ENCODE data around the gene MED26. TPM values are rescaled to one million over a fixed set of nuclear protein-coding genes. Genes with fewer than 3 reads are reported as not detected.

MED26 gene
- total and polyA plus RNA-seq, 9 of the 15 experiments (the other 6 are each of a cell fraction or from before 2014, with no cell fraction given): 0.71 to 15.1 (median 6.2) TPM

DNA sequence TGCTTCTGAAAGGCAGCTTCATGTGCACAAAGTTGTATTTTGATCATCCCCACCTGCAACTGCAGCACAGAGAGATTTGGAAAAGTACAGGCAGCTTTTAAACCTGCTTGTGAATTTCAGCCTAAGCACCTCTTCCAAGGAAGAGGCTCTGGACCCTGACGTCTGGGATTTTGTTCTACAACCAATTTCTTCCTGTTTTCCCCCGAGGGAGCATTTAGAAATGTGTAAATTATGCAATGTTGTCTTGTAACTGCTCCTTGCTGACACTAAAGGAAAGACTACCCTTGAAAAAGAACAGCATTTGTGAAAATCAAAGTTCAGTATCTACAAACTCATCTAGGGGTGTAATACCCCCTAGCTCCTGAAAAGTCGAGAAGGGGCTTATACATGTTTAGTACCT, 15.4 kb downstream of the MED26 start:
- DNase-seq (ENCODE audit: extremely low read depth in 1 of 4, low spot score in 3 of 4) (no peak), FAIRE-seq (no peak), ATAC-seq (no peak)
- H3K9ac ChIP-seq (ENCODE audit: insufficient read depth in 1 of 2, low read depth in 2 of 2, low read length in 2 of 2): no peak overlapping the region; a peak in 1 of 4 replicates
- H3K4me1 ChIP-seq (replicated peaks in 1 of 2; ENCODE audit: control insufficient read depth in 2 of 2, insufficient read depth in 2 of 2, low read length in 2 of 2): peaks cover 12 to 14% of the 10 kb centered on the region in 2 experiments; a peak in 4 of 5 replicates
- no peaks in the 10 kb centered on the region for H3K9me3 ChIP-seq (replicated peaks; ENCODE audit: control insufficient read depth, insufficient read depth, low read depth, low read length)
- 46% methylated on average over 3 of the region's 3 CpGs for WGBS (ENCODE audit: insufficient coverage, low coverage, missing lambda C conversion rate)
- no peak overlapping the region for H3K4me3 ChIP-seq
- BruUV-seq (replicated peaks): no TSS peak
- peaks cover 98% of the 10 kb centered on the region for H3K79me2 ChIP-seq (ENCODE audit: control insufficient read depth, insufficient read depth, low read length)
- peaks cover 78% of the 10 kb centered on the region for H4K20me1 ChIP-seq (replicated peaks; ENCODE audit: control insufficient read depth, insufficient read depth, low read length)
- no peak overlapping the region for H2AFZ ChIP-seq (ENCODE audit: low read depth, low read length)
- CTCF ChIA-PET (ENCODE audit: low intra/inter-chr PET ratio): interaction anchor here (0.6 kb wide), 1 partner anchor 168 kb away, joined by 5 read pairs; no protein-coding TSS in a partner anchor
- in situ Hi-C loops (cut with MboI): no loop called here
- H3K36me3 ChIP-seq (ENCODE audit: control insufficient read depth, insufficient read depth, low read length): peaks cover 18% of the 10 kb centered on the region; the same call in 2 of the 3 replicates
- H3K4me2 ChIP-seq (ENCODE audit: insufficient read depth, low read length): peak overlapping the region; percentile 3; the same call in 1 of the 2 replicates
- no peaks in the 10 kb centered on the region for H3K27me3 ChIP-seq (ENCODE audit: control insufficient read depth in 2 of 2, insufficient read depth in 2 of 2, low read length in 2 of 2)
- H3K9me1 ChIP-seq (ENCODE audit: control insufficient read depth, insufficient read depth, low read length): peaks cover 11% of the 10 kb centered on the region
- H3K27ac ChIP-seq (ENCODE audit: extremely low read depth, low read depth, low read length): no peak overlapping the region
- POLR2A ChIA-PET: interaction anchor here (1.0 to 5.6 kb wide), 4 partner anchors 10 to 176 kb away, joined by 3 to 52 read pairs (median 6); partner anchors contain the start of gene MED26
- intact Hi-C loops (cut with micrococcal nuclease): no loop called here
- TF ChIP-seq HOXB6 (CRISPR knock-in tag; IDR thresholded peaks at IDR 0.05; ENCODE audit: borderline replicate concordance) (no peak), ZKSCAN3 (CRISPR knock-in tag; IDR thresholded peaks at IDR 0.05) (no peak), PHF8 (IDR thresholded peaks at IDR 0.05; ENCODE audit: borderline replicate concordance, low read length) (no peak), THRA (IDR thresholded peaks at IDR 0.05) (no peak), RBM15 (IDR thresholded peaks at IDR 0.05; ENCODE audit: insufficient read depth, low read length) (no peak), CC2D1A (IDR thresholded peaks at IDR 0.05) (no peak)
- TF ChIP-seq, protein P1, sequence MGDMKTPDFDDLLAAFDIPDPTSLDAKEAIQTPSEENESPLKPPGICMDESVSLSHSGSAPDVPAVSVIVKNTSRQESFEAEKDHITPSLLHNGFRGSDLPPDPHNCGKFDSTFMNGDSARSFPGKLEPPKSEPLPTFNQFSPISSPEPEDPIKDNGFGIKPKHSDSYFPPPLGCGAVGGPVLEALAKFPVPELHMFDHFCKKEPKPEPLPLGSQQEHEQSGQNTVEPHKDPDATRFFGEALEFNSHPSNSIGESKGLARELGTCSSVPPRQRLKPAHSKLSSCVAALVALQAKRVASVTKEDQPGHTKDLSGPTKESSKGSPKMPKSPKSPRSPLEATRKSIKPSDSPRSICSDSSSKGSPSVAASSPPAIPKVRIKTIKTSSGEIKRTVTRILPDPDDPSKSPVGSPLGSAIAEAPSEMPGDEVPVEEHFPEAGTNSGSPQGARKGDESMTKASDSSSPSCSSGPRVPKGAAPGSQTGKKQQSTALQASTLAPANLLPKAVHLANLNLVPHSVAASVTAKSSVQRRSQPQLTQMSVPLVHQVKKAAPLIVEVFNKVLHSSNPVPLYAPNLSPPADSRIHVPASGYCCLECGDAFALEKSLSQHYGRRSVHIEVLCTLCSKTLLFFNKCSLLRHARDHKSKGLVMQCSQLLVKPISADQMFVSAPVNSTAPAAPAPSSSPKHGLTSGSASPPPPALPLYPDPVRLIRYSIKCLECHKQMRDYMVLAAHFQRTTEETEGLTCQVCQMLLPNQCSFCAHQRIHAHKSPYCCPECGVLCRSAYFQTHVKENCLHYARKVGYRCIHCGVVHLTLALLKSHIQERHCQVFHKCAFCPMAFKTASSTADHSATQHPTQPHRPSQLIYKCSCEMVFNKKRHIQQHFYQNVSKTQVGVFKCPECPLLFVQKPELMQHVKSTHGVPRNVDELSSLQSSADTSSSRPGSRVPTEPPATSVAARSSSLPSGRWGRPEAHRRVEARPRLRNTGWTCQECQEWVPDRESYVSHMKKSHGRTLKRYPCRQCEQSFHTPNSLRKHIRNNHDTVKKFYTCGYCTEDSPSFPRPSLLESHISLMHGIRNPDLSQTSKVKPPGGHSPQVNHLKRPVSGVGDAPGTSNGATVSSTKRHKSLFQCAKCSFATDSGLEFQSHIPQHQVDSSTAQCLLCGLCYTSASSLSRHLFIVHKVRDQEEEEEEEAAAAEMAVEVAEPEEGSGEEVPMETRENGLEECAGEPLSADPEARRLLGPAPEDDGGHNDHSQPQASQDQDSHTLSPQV (IDR thresholded peaks at IDR 0.05): no peak

Data from K562 (cell line).